DMS 273 treated with DMSO at 0.1 percent for 48 hours (cell line): ENCODE results near the gene TEX22.
"Not testable (repeated sequence)": the region's sequence is repeated elsewhere in the genome, so short reads cannot be mapped to it uniquely, and the experiment has no call there.

ENCODE experiments used
- DNase-seq: peaks from one replicate; lab custom pipeline; 2025; lab: John Stamatoyannopoulos, UW

Gene TEX22

GRCh38 chr14:105398044-105398725, at the start of gene TEX22:
TSS of gene TEX22 (plus strand) at chr14:105398538. CDS start at chr14:105399341, 803 bp downstream.
- DNase-seq = peak; percentile 49

GRCh38 chr14:105348945-105349699, 49.2 kb upstream of the TEX22 start:
- DNase-seq = no peak

GRCh38 chr14:105349992-105350391, 48.3 kb upstream of the TEX22 start:
- no peak for DNase-seq

GRCh38 chr14:105350450-105351244, 47.7 kb upstream of the TEX22 start:
- DNase-seq = no peak

GRCh38 chr14:105351410-105351809, 46.9 kb upstream of the TEX22 start:
- no peak for DNase-seq

GRCh38 chr14:105351920-105352851, 46.2 kb upstream of the TEX22 start:
- peak; percentile 58 for DNase-seq

- DNase-seq = no peak
Measured at GRCh38 chr14:105353136-105353535, 45.2 kb upstream of the TEX22 start.

- DNase-seq = no peak
Measured at GRCh38 chr14:105354541-105354940, 43.8 kb upstream of the TEX22 start.

- no peak for DNase-seq
Measured at GRCh38 chr14:105355049-105355575, 43.2 kb upstream of the TEX22 start.

- no peak for DNase-seq
Measured at GRCh38 chr14:105355850-105356604, 42.3 kb upstream of the TEX22 start.

- DNase-seq = no peak
Measured at GRCh38 chr14:105356927-105357326, 41.4 kb upstream of the TEX22 start.

GRCh38 chr14:105357626-105358025, 40.7 kb upstream of the TEX22 start:
- no peak for DNase-seq

- no peak for DNase-seq
Measured at GRCh38 chr14:105358140-105358846, 40.0 kb upstream of the TEX22 start.

GRCh38 chr14:105358943-105359342, 39.4 kb upstream of the TEX22 start:
- no peak for DNase-seq

- DNase-seq = not testable (repeated sequence)
Measured at GRCh38 chr14:105361412-105361811, 36.9 kb upstream of the TEX22 start.

GRCh38 chr14:105363847-105364708, 34.3 kb upstream of the TEX22 start:
- DNase-seq = no peak

- DNase-seq = no peak
Measured at GRCh38 chr14:105365101-105365500, 33.2 kb upstream of the TEX22 start.

- DNase-seq = no peak
Measured at GRCh38 chr14:105365681-105366080, 32.7 kb upstream of the TEX22 start.
